MM.1S (cell line): Measurements from ENCODE around the gene RELN.

Source experiments
- EZH2 ChIP-seq: fragments of 300-600 bp; sonication (generic); optimal IDR thresholded peaks from 2 replicates; pipeline ENCODE3; 2017; ENCODE audit warnings: low read depth, mild to moderate bottlenecking, antibody characterized with exemption, low read length, mixed read lengths
- TF ChIP-seq, protein P1 (sequence below): fragments of 300-600 bp; sonication (generic); IDR thresholded peaks from 2 replicates; pipeline ENCODE4 v1.5.1; 2016; ENCODE audit warnings: antibody characterized with exemption, low read length, mixed read lengths

DNA sequence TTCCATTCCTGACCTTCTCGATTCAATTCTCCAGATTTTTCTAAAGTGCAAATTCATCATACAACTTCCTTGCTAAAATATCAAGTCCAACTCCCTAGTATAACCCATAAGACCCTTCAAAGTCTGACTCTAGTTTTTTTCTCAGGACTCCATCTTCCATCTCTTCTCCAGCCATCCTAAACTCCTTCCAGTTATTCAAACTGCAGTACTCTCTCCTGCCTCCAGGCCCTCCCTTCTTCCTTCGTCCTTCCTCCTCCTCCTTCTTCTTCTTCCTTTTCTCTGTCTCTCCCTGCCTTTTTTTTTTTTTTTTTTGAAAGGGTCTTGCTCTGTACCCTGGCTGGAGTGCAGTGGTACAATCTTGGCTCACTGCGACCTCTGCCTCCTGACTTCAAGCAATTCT, 111.9 kb downstream of the RELN start:
- TF ChIP-seq, protein P1, sequence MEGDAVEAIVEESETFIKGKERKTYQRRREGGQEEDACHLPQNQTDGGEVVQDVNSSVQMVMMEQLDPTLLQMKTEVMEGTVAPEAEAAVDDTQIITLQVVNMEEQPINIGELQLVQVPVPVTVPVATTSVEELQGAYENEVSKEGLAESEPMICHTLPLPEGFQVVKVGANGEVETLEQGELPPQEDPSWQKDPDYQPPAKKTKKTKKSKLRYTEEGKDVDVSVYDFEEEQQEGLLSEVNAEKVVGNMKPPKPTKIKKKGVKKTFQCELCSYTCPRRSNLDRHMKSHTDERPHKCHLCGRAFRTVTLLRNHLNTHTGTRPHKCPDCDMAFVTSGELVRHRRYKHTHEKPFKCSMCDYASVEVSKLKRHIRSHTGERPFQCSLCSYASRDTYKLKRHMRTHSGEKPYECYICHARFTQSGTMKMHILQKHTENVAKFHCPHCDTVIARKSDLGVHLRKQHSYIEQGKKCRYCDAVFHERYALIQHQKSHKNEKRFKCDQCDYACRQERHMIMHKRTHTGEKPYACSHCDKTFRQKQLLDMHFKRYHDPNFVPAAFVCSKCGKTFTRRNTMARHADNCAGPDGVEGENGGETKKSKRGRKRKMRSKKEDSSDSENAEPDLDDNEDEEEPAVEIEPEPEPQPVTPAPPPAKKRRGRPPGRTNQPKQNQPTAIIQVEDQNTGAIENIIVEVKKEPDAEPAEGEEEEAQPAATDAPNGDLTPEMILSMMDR: no peak
- TF ChIP-seq EZH2: no peak
